ENCODE results near the gene SMAD5. TPM values are rescaled to one million over a fixed set of nuclear protein-coding genes. Genes with fewer than 3 reads are reported as not detected.

The SMAD5 gene
- total and polyA plus RNA-seq, 2 of the 8 experiments (the other 6 are each of a cell fraction or from before 2014, with no cell fraction given): 30.2 to 60.5 TPM

DNA sequence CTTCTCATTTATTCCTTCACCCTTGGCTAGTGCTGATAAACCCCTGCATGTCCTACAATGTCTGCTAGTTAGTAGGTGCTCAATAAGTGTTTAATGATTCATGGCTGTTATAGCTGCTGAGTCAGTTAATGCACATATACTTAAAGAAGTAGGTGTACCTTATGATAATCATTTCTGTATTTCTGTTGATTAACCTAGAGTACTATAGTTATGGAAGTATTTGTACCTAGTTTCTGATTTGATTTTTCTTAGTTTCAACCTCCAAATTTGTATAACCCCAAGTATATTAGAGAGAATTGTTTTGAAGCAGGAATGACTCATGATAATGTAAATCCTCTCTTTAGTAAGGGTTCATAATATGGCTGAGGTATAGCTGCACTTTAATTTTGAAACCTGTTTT, 8.9 kb downstream of the SMAD5 start:
- H4K5ac ChIP-seq (ENCODE audit: insufficient read length, low read depth, low read length): no peak overlapping the region
- peaks cover 11 to 99% of the 10 kb centered on the region in 2 experiments for H3K79me2 ChIP-seq (ENCODE audit: control insufficient read depth in 1 of 2, insufficient read depth in 2 of 2, low read length in 2 of 2)
- peaks cover 21 to 31% of the 10 kb centered on the region in 2 experiments for H4K20me1 ChIP-seq (replicated peaks in 1 of 2; ENCODE audit: control insufficient read depth in 1 of 2, insufficient read depth in 2 of 2, low read length in 2 of 2)
- TF ChIP-seq KDM5A (IDR thresholded peaks at IDR 0.05; ENCODE audit: low read length) (no peak), SUZ12 (IDR thresholded peaks at IDR 0.05; ENCODE audit: low read length) (no peak), POU5F1 (IDR thresholded peaks at IDR 0.05; ENCODE audit: low read depth, low read length) (no peak), MAFK (IDR thresholded peaks at IDR 0.05; ENCODE audit: low read depth, low read length) (no peak), CREB1 (IDR thresholded peaks at IDR 0.05) (no peak), FOSL1 (IDR thresholded peaks at IDR 0.05; ENCODE audit: insufficient read depth, low read depth, low read length) (no peak), RBBP5 (IDR thresholded peaks at IDR 0.05; ENCODE audit: borderline replicate concordance, low read depth, low read length) (no peak), CBX8 (IDR thresholded peaks at IDR 0.05; ENCODE audit: borderline replicate concordance, low read depth, low read length) (no peak), JUN (IDR thresholded peaks at IDR 0.05; ENCODE audit: low read depth, low read length) (no peak)
- no peaks in the 10 kb centered on the region; a peak in 1 of 8 replicates for H3K36me3 ChIP-seq (ENCODE audit: control insufficient read depth in 2 of 4, insufficient read depth in 4 of 4, low read length in 3 of 4)
- ChIA-PET POLR2A (ENCODE audit: partially characterized antibody) (interaction anchor here (1.3 to 2.6 kb wide), 2 partner anchors 8 to 9 kb away, joined by 4 to 10 read pairs; partner anchors contain the start of gene SMAD5), CTCF (ENCODE audit: partially characterized antibody) (interaction anchor here (1.0 to 2.2 kb wide), 3 partner anchors 9 to 60 kb away, joined by 3 to 5 read pairs (median 3); partner anchors contain the start of gene SMAD5)
- no peak overlapping the region for H2AFZ ChIP-seq (ENCODE audit: low read length)
- H3K79me1 ChIP-seq (ENCODE audit: low read depth, low read length): peaks cover 7% of the 10 kb centered on the region
- H2BK120ac ChIP-seq (replicated peaks; ENCODE audit: low read depth, low read length): no peak overlapping the region
- H2BK15ac ChIP-seq (ENCODE audit: low read length): no peak overlapping the region
- no peak overlapping the region for H3K4ac ChIP-seq (replicated peaks; ENCODE audit: insufficient read length, low read depth, low read length)
- no peak overlapping the region for H3K14ac ChIP-seq (ENCODE audit: insufficient read length)
- H3K4me1 ChIP-seq (replicated peaks in 1 of 4; ENCODE audit: control insufficient read depth in 3 of 4, insufficient read depth in 4 of 4, low read length in 3 of 4): peaks cover 0 to 4% (median 0%) of the 10 kb centered on the region in 4 experiments; a peak in 1 of 7 replicates
- H2BK12ac ChIP-seq (ENCODE audit: low read depth, low read length): no peak overlapping the region
- H2BK20ac ChIP-seq (ENCODE audit: low read length): no peak overlapping the region
- FAIRE-seq: no peak
- no peaks in the 10 kb centered on the region for H3K23me2 ChIP-seq (ENCODE audit: low read depth, low read length)
- H3K23ac ChIP-seq (ENCODE audit: insufficient read length): no peak overlapping the region
- H3K4me3 ChIP-seq (ENCODE audit: extremely low read depth in 1 of 4, insufficient read depth in 2 of 4, low read depth in 3 of 4, low read length in 4 of 4): no peak overlapping the region
- H3K18ac ChIP-seq (ENCODE audit: extremely low read depth, low read length): no peak overlapping the region
- H3K4me2 ChIP-seq (ENCODE audit: insufficient read depth in 1 of 2, low read depth in 2 of 2, low read length in 2 of 2): no peak overlapping the region
- no peak overlapping the region for H3K9ac ChIP-seq (replicated peaks in 1 of 4; ENCODE audit: extremely low read depth in 1 of 4, low read depth in 3 of 4, low read length in 3 of 4)
- no peaks in the 10 kb centered on the region for H3K9me3 ChIP-seq (ENCODE audit: insufficient read depth in 2 of 2, low read depth in 1 of 2, low read length in 1 of 2)
- no peak overlapping the region for H3K56ac ChIP-seq (replicated peaks; ENCODE audit: insufficient read length, low read depth, low read length)
- no peak overlapping the region for H2BK5ac ChIP-seq (ENCODE audit: low read depth, low read length)
- no peak for DNase-seq (ENCODE audit: low read depth in 1 of 2, low spot score in 2 of 2)
- H4K91ac ChIP-seq (replicated peaks; ENCODE audit: insufficient read length, low read length): no peak overlapping the region
- no peak overlapping the region for H3K27ac ChIP-seq (ENCODE audit: low read depth, low read length)
- H2AK5ac ChIP-seq (ENCODE audit: low read depth, low read length): no peak overlapping the region
- no peak overlapping the region for H4K8ac ChIP-seq (ENCODE audit: extremely low read depth, insufficient read depth, low read length)
- no peaks in the 10 kb centered on the region for H3K27me3 ChIP-seq (replicated peaks in 1 of 4; ENCODE audit: control insufficient read depth in 3 of 4, extremely low read depth in 1 of 4, insufficient read depth in 3 of 4, low read length in 3 of 4)

All from H1 (cell line).